HEK293 (cell line): ENCODE results near the gene PKIB.

ENCODE experiments used
- CTCF ChIA-PET: fragments of 350-600 bp; formaldehyde crosslinking; extraction: SDS; loops from one replicate; lab custom pipeline; 2021; ENCODE audit warnings: antibody characterized with exemption; lab: Yijun Ruan, JAX
- POLR2A ChIA-PET: fragments of 300-600 bp; formaldehyde crosslinking; extraction: SDS; loops from one replicate; lab custom pipeline; 2020; ENCODE audit warnings: antibody characterized with exemption, inconsistent platforms; lab: Yijun Ruan, JAX
- H3K27ac ChIP-seq: fragments of 200-500 bp; sonication (Bioruptor generic); 2 replicates; pipeline ENCODE4 v1.5.1; 2014; ENCODE audit warnings: low read depth, low read length, control low read depth, inconsistent platforms; ENCODE audit errors: extremely low read depth
- H3K36me3 ChIP-seq, 2 experiments: fragments of 200-500 bp in 1 of 2; sonication (Bioruptor generic) in 1 of 2; 1 replicate in 1 of 2; 2 replicates in 1 of 2; pipeline ENCODE4 v1.5.1; 2014 to 2017; ENCODE audit warnings: inconsistent platforms in 2 of 2, low read length in 2 of 2; ENCODE audit not compliant: control insufficient read depth in 2 of 2, insufficient read depth in 1 of 2
- H3K4me1 ChIP-seq: fragments of 200-500 bp; sonication (Bioruptor generic); 2 replicates; pipeline ENCODE4 v1.5.1; 2014; ENCODE audit warnings: mild to moderate bottlenecking, low read length, inconsistent platforms; ENCODE audit not compliant: control insufficient read depth, insufficient read depth
- H3K4me3 ChIP-seq: 2 replicates; pipeline ENCODE4 v1.5.1; 2011; ENCODE audit warnings: low read depth, mild to moderate bottlenecking, control low read depth, low read length, moderate library complexity
- H3K9me3 ChIP-seq: fragments of 200-500 bp; sonication (Bioruptor generic); 2 replicates; pipeline ENCODE4 v1.5.1; 2014; ENCODE audit warnings: low read depth, low read length, inconsistent platforms; ENCODE audit not compliant: control insufficient read depth, insufficient read depth
- GLIS1 ChIP-seq: fragments of 450-650 bp; formaldehyde crosslinking; IDR thresholded peaks from 2 replicates; pipeline ENCODE4 v1.5.1; 2016; ENCODE audit warnings: missing biosample characterization, missing genetic modification characterization
- GLIS2 ChIP-seq: fragments of 450-650 bp; formaldehyde crosslinking; IDR thresholded peaks from 2 replicates; pipeline ENCODE4 v1.5.1; 2016; ENCODE audit warnings: missing biosample characterization, missing genetic modification characterization
- IKZF3 ChIP-seq: fragments of 450-650 bp; IDR thresholded peaks from 2 replicates; pipeline ENCODE4 v1.5.0; 2018; ENCODE audit warnings: missing biosample characterization, mild to moderate bottlenecking, missing genetic modification characterization, moderate library complexity
- KLF9 ChIP-seq: fragments of 450-650 bp; formaldehyde crosslinking; IDR thresholded peaks from 2 replicates; pipeline ENCODE4 v1.5.1; 2016; ENCODE audit warnings: missing biosample characterization, missing genetic modification characterization, low read depth
- SCRT2 ChIP-seq: fragments of 450-650 bp; formaldehyde crosslinking; IDR thresholded peaks from 2 replicates; pipeline ENCODE4 v1.5.1; 2016; ENCODE audit warnings: missing biosample characterization, missing genetic modification characterization
- SP2 ChIP-seq: fragments of 450-650 bp; formaldehyde crosslinking; IDR thresholded peaks from 2 replicates; pipeline ENCODE4 v1.5.1; 2016; ENCODE audit warnings: missing biosample characterization, missing genetic modification characterization
- ZNF202 ChIP-seq: fragments of 450-650 bp; formaldehyde crosslinking; IDR thresholded peaks from 2 replicates; pipeline ENCODE4 v1.5.1; 2016; ENCODE audit warnings: missing biosample characterization, missing genetic modification characterization, borderline replicate concordance
- ZNF211 ChIP-seq: fragments of 450-650 bp; formaldehyde crosslinking; IDR thresholded peaks from 2 replicates; pipeline ENCODE4 v1.5.1; 2016; ENCODE audit warnings: low read depth, missing biosample characterization, missing genetic modification characterization
- ZNF266 ChIP-seq: fragments of 450-650 bp; formaldehyde crosslinking; IDR thresholded peaks from 2 replicates; pipeline ENCODE4 v1.5.1; 2016; ENCODE audit warnings: missing biosample characterization, missing genetic modification characterization, low read depth
- ZNF302 ChIP-seq: fragments of 450-650 bp; formaldehyde crosslinking; IDR thresholded peaks from 2 replicates; pipeline ENCODE4 v1.5.1; 2016; ENCODE audit warnings: missing biosample characterization, missing genetic modification characterization, low read depth
- ZNF324 ChIP-seq: fragments of 450-650 bp; formaldehyde crosslinking; IDR thresholded peaks from 2 replicates; pipeline ENCODE4 v1.5.1; 2016; ENCODE audit warnings: missing biosample characterization, missing genetic modification characterization
- ZNF501 ChIP-seq: fragments of 450-650 bp; formaldehyde crosslinking; IDR thresholded peaks from 2 replicates; pipeline ENCODE4 v1.5.1; 2016; ENCODE audit warnings: missing biosample characterization, missing genetic modification characterization
- ZNF654 ChIP-seq: fragments of 450-650 bp; formaldehyde crosslinking; IDR thresholded peaks from 2 replicates; pipeline ENCODE4 v1.5.1; 2016; ENCODE audit warnings: low read depth, missing biosample characterization, missing genetic modification characterization
- ZNF76 ChIP-seq: fragments of 450-650 bp; formaldehyde crosslinking; IDR thresholded peaks from 2 replicates; pipeline ENCODE4; 2016; ENCODE audit warnings: low read depth, missing biosample characterization, missing genetic modification characterization, borderline replicate concordance
- ZNF777 ChIP-seq: fragments of 450-650 bp; formaldehyde crosslinking; IDR thresholded peaks from 2 replicates; pipeline ENCODE4 v1.5.1; 2017; ENCODE audit warnings: missing biosample characterization, missing genetic modification characterization, borderline replicate concordance
- ZNF837 ChIP-seq: fragments of 450-650 bp; formaldehyde crosslinking; IDR thresholded peaks from 2 replicates; pipeline ENCODE4 v1.5.1; 2016; ENCODE audit warnings: missing biosample characterization, missing genetic modification characterization
- ZXDB ChIP-seq: fragments of 450-650 bp; formaldehyde crosslinking; IDR thresholded peaks from 2 replicates; pipeline ENCODE4 v1.5.1; 2016; ENCODE audit warnings: missing biosample characterization, missing genetic modification characterization
- TF ChIP-seq, protein P1 (sequence below): fragments of 450-650 bp; formaldehyde crosslinking; IDR thresholded peaks from 2 replicates; pipeline ENCODE4 v1.5.1; 2016; ENCODE audit warnings: missing biosample characterization, missing genetic modification characterization
- TF ChIP-seq, protein P2 (sequence below): fragments of 450-650 bp; formaldehyde crosslinking; IDR thresholded peaks from 2 replicates; pipeline ENCODE4 v1.5.1; 2016; ENCODE audit warnings: missing biosample characterization, missing genetic modification characterization
- TF ChIP-seq, protein P3 (sequence below): fragments of 450-650 bp; formaldehyde crosslinking; IDR thresholded peaks from 2 replicates; pipeline ENCODE4 v1.5.1; 2016; ENCODE audit warnings: missing biosample characterization, missing genetic modification characterization
- TF ChIP-seq, protein P4 (sequence below): fragments of 450-650 bp; IDR thresholded peaks from 2 replicates; pipeline ENCODE4 v1.5.1; 2018; ENCODE audit warnings: missing biosample characterization, mild to moderate bottlenecking, missing genetic modification characterization
- TF ChIP-seq, protein P5 (sequence below): fragments of 450-650 bp; formaldehyde crosslinking; IDR thresholded peaks from 2 replicates; pipeline ENCODE4 v1.5.1; 2017; ENCODE audit warnings: missing biosample characterization, missing genetic modification characterization

PKIB gene

DNA sequence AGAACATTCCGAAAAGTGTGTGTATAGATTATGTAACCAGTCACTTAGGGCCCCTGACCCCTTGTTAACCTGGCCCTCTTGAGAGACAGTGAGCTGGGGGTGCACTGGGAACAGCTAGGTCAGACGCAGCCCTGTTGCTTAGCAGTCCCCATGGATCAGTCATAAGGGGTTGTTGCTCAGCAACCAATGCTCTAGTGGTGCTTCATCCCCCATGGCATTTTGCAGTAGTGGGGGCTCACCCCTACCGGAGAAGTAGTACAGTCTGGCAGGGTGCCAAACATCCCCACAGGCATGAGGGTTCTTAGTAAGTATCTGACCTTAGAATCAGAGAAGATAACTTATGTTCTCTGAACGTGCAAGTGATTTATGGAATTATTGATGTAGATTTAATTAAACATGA lies 12.3 kb downstream of the PKIB start (continued):
- TF ChIP-seq SP2 (tag by site-specific recombination) = no peak
- 0 out of 2 replicates have a peak, but pooled peaks have one; percentile 10 for TF ChIP-seq ZNF202 (tag by site-specific recombination)
- TF ChIP-seq ZNF302 (tag by site-specific recombination) = no peak
- TF ChIP-seq GLIS1 (tag by site-specific recombination) = peak; percentile 35; the same call in 1 of the 2 replicates
- no peak for TF ChIP-seq KLF9 (tag by site-specific recombination)
- TF ChIP-seq ZNF211 = no peak
- TF ChIP-seq, protein P1, sequence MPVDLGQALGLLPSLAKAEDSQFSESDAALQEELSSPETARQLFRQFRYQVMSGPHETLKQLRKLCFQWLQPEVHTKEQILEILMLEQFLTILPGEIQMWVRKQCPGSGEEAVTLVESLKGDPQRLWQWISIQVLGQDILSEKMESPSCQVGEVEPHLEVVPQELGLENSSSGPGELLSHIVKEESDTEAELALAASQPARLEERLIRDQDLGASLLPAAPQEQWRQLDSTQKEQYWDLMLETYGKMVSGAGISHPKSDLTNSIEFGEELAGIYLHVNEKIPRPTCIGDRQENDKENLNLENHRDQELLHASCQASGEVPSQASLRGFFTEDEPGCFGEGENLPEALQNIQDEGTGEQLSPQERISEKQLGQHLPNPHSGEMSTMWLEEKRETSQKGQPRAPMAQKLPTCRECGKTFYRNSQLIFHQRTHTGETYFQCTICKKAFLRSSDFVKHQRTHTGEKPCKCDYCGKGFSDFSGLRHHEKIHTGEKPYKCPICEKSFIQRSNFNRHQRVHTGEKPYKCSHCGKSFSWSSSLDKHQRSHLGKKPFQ = no peak
- TF ChIP-seq GLIS2 (tag by site-specific recombination) = peak; percentile 47
- TF ChIP-seq ZNF76 (tag by site-specific recombination) = no peak
- no peak for TF ChIP-seq ZXDB (tag by site-specific recombination)
- no peak for TF ChIP-seq ZNF324 (tag by site-specific recombination)
- TF ChIP-seq SCRT2 = 0 out of 2 replicates have a peak, but pooled peaks have one; percentile 13
- no peak for TF ChIP-seq ZNF777 (tag by site-specific recombination)
- TF ChIP-seq, protein P2, sequence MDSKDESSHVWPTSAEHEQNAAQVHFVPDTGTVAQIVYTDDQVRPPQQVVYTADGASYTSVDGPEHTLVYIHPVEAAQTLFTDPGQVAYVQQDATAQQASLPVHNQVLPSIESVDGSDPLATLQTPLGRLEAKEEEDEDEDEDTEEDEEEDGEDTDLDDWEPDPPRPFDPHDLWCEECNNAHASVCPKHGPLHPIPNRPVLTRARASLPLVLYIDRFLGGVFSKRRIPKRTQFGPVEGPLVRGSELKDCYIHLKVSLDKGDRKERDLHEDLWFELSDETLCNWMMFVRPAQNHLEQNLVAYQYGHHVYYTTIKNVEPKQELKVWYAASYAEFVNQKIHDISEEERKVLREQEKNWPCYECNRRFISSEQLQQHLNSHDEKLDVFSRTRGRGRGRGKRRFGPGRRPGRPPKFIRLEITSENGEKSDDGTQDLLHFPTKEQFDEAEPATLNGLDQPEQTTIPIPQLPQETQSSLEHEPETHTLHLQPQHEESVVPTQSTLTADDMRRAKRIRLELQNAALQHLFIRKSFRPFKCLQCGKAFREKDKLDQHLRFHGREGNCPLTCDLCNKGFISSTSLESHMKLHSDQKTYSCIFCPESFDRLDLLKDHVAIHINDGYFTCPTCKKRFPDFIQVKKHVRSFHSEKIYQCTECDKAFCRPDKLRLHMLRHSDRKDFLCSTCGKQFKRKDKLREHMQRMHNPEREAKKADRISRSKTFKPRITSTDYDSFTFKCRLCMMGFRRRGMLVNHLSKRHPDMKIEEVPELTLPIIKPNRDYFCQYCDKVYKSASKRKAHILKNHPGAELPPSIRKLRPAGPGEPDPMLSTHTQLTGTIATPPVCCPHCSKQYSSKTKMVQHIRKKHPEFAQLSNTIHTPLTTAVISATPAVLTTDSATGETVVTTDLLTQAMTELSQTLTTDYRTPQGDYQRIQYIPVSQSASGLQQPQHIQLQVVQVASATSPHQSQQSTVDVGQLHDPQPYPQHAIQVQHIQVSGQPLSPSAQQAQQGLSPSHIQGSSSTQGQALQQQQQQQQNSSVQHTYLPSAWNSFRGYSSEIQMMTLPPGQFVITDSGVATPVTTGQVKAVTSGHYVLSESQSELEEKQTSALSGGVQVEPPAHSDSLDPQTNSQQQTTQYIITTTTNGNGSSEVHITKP (tag by site-specific recombination) = peak; percentile 42
- TF ChIP-seq, protein P3, sequence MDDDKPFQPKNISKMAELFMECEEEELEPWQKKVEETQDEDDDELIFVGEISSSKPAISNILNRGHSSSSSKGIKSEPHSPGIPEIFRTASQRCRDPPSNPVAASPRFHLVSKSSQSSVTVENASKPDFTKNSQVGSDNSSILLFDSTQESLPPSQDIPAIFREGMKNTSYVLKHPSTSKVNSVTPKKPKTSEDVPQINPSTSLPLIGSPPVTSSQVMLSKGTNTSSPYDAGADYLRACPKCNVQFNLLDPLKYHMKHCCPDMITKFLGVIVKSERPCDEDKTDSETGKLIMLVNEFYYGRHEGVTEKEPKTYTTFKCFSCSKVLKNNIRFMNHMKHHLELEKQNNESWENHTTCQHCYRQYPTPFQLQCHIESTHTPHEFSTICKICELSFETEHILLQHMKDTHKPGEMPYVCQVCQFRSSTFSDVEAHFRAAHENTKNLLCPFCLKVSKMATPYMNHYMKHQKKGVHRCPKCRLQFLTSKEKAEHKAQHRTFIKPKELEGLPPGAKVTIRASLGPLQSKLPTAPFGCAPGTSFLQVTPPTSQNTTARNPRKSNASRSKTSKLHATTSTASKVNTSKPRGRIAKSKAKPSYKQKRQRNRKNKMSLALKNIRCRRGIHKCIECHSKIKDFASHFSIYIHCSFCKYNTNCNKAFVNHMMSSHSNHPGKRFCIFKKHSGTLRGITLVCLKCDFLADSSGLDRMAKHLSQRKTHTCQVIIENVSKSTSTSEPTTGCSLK (tag by site-specific recombination) = no peak
- TF ChIP-seq ZNF266 (tag by site-specific recombination) = no peak
- TF ChIP-seq, protein P4, sequence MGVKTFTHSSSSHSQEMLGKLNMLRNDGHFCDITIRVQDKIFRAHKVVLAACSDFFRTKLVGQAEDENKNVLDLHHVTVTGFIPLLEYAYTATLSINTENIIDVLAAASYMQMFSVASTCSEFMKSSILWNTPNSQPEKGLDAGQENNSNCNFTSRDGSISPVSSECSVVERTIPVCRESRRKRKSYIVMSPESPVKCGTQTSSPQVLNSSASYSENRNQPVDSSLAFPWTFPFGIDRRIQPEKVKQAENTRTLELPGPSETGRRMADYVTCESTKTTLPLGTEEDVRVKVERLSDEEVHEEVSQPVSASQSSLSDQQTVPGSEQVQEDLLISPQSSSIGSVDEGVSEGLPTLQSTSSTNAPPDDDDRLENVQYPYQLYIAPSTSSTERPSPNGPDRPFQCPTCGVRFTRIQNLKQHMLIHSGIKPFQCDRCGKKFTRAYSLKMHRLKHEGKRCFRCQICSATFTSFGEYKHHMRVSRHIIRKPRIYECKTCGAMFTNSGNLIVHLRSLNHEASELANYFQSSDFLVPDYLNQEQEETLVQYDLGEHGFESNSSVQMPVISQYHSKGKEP (tag by site-specific recombination) = peak; percentile 16; the same call in 1 of the 2 replicates
- no peak for TF ChIP-seq IKZF3

DNA sequence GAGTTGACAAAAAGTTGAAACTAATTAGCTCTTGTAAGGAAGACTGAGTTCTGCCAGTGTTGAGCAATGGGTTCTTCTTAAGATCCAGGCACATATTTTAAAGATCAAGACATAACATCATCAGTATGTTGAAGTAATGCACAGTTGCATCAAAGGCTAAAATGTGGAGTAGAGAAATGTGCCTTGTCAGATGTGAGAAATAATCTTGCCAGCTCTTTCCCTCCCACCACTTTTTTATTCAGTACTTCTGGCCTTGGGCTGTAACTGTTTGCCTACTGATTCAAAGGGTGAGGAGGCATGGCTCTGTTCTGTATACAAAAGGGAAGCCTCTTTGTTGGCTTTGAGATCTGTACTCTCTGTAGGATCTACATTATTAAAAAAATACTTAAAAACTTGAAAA lies 13.1 kb downstream of the PKIB start:
- POLR2A ChIA-PET = interaction anchor here (2.3 kb wide), 1 partner anchor 13 kb away, joined by 7 read pairs; the partner anchor contains the start of gene PKIB
- Histone ChIP-seq H3K4me3 (no peak overlapping the region), H3K4me1 (peaks cover 18% of the 10 kb centered on the region), H3K36me3 (no peaks in the 10 kb centered on the region), H3K27ac (no peak overlapping the region), H3K9me3 (no peaks in the 10 kb centered on the region)
- CTCF ChIA-PET = interaction anchor here (1.4 kb wide), 1 partner anchor 12 kb away, joined by 4 read pairs; no protein-coding TSS in a partner anchor
- no peak for TF ChIP-seq ZNF501 (tag by site-specific recombination)
- TF ChIP-seq ZNF654 (tag by site-specific recombination) = no peak
- TF ChIP-seq ZNF837 = no peak
- TF ChIP-seq, protein P5, sequence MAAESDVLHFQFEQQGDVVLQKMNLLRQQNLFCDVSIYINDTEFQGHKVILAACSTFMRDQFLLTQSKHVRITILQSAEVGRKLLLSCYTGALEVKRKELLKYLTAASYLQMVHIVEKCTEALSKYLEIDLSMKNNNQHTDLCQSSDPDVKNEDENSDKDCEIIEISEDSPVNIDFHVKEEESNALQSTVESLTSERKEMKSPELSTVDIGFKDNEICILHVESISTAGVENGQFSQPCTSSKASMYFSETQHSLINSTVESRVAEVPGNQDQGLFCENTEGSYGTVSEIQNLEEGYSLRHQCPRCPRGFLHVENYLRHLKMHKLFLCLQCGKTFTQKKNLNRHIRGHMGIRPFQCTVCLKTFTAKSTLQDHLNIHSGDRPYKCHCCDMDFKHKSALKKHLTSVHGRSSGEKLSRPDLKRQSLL (tag by site-specific recombination) = no peak
